ENCODE data around the gene DUSP14. TPM values are rescaled to one million over a fixed set of nuclear protein-coding genes. Genes with fewer than 3 reads are reported as not detected.

Gene DUSP14
- total and polyA plus RNA-seq, 2 experiments from 2014 or later = 36.7 to 38.7 TPM

GRCh38 chr17:37500378-37500777 is 10.7 kb downstream of the DUSP14 start (continued):
- TF ChIP-seq, protein P1, sequence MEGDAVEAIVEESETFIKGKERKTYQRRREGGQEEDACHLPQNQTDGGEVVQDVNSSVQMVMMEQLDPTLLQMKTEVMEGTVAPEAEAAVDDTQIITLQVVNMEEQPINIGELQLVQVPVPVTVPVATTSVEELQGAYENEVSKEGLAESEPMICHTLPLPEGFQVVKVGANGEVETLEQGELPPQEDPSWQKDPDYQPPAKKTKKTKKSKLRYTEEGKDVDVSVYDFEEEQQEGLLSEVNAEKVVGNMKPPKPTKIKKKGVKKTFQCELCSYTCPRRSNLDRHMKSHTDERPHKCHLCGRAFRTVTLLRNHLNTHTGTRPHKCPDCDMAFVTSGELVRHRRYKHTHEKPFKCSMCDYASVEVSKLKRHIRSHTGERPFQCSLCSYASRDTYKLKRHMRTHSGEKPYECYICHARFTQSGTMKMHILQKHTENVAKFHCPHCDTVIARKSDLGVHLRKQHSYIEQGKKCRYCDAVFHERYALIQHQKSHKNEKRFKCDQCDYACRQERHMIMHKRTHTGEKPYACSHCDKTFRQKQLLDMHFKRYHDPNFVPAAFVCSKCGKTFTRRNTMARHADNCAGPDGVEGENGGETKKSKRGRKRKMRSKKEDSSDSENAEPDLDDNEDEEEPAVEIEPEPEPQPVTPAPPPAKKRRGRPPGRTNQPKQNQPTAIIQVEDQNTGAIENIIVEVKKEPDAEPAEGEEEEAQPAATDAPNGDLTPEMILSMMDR (conservative IDR thresholded peaks at IDR 0.05; ENCODE audit: low read depth in 2 of 2) = no peak
- no peak for TF ChIP-seq EZH2phosphoT487 (IDR thresholded peaks at IDR 0.05; ENCODE audit: unreplicated experiment)
- TF ChIP-seq, protein P2, sequence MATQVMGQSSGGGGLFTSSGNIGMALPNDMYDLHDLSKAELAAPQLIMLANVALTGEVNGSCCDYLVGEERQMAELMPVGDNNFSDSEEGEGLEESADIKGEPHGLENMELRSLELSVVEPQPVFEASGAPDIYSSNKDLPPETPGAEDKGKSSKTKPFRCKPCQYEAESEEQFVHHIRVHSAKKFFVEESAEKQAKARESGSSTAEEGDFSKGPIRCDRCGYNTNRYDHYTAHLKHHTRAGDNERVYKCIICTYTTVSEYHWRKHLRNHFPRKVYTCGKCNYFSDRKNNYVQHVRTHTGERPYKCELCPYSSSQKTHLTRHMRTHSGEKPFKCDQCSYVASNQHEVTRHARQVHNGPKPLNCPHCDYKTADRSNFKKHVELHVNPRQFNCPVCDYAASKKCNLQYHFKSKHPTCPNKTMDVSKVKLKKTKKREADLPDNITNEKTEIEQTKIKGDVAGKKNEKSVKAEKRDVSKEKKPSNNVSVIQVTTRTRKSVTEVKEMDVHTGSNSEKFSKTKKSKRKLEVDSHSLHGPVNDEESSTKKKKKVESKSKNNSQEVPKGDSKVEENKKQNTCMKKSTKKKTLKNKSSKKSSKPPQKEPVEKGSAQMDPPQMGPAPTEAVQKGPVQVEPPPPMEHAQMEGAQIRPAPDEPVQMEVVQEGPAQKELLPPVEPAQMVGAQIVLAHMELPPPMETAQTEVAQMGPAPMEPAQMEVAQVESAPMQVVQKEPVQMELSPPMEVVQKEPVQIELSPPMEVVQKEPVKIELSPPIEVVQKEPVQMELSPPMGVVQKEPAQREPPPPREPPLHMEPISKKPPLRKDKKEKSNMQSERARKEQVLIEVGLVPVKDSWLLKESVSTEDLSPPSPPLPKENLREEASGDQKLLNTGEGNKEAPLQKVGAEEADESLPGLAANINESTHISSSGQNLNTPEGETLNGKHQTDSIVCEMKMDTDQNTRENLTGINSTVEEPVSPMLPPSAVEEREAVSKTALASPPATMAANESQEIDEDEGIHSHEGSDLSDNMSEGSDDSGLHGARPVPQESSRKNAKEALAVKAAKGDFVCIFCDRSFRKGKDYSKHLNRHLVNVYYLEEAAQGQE (IDR thresholded peaks at IDR 0.05; ENCODE audit: unreplicated experiment) = no peak
- no peak for TF ChIP-seq POLR2AphosphoS5 (IDR thresholded peaks at IDR 0.05; ENCODE audit: low read depth)

DNA sequence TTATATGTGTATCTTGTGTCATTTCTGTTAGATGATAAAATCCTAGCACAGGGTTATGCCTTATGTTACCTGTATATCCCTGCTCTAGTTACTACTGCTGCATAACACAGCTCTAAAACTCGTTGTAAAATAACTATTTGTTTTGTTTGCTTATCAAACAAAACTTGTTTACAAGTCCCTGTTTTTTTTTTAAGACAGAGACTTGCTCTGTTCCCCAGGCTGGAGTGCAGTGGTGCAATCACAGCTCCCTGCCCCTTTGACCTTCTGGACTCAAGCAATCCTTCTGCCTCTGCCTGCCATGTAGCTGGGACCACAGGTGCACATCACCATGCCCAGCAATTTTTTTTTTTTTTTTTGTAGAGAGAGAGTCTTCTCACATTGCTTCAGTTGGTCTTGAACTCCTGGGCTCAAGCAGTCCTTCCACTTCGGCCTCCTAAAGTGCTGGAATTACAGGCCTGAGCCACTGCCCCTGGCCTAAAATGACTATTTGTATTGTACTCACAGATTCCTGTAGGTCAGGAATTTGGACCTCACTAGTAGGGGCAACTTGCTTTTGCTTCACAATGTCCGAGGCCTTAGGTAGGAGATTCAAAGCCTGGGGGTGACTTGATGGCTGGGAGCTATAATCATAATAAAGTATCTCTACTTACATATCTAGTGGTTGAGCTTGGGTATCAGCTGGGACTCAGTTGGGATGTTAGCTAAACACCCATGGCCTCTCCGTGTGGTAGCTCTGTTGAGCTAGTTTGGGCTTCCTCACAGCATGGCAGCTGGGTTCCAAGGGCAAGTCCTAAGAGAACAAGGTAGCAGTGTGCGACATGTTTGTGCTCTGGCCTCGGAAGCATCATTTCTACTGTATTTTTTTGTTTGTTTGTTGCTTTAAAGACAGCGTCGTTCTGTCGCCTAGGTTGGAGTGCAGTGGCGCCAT is 12.6 kb downstream of the DUSP14 start:
- H4K20me1 ChIP-seq (replicated peaks; ENCODE audit: insufficient read depth) = no peaks in the 10 kb centered on the region; the same call in none of the 2 replicates
- ATAC-seq = no peak
- no peak for TF ChIP-seq EZH2phosphoT487 (IDR thresholded peaks at IDR 0.05; ENCODE audit: unreplicated experiment)
- no peak for TF ChIP-seq EZH2 (IDR thresholded peaks at IDR 0.05; ENCODE audit: low read depth, unreplicated experiment)
- TF ChIP-seq, protein P3, sequence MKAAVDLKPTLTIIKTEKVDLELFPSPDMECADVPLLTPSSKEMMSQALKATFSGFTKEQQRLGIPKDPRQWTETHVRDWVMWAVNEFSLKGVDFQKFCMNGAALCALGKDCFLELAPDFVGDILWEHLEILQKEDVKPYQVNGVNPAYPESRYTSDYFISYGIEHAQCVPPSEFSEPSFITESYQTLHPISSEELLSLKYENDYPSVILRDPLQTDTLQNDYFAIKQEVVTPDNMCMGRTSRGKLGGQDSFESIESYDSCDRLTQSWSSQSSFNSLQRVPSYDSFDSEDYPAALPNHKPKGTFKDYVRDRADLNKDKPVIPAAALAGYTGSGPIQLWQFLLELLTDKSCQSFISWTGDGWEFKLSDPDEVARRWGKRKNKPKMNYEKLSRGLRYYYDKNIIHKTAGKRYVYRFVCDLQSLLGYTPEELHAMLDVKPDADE (IDR thresholded peaks at IDR 0.05) = no peak
- no peak for TF ChIP-seq STAT1 (IDR thresholded peaks at IDR 0.05; ENCODE audit: unreplicated experiment)
- TF ChIP-seq JUNB (IDR thresholded peaks at IDR 0.05; ENCODE audit: unreplicated experiment) = no peak
- TF ChIP-seq ZNF331 (CRISPR knock-in tag; IDR thresholded peaks at IDR 0.05; ENCODE audit: low read depth) = no peak
- no peak for TF ChIP-seq CREB1 (CRISPR knock-in tag; IDR thresholded peaks at IDR 0.05; ENCODE audit: low read depth)
- TF ChIP-seq ZNF114 (CRISPR knock-in tag; IDR thresholded peaks at IDR 0.05) = no peak

More for the DNA sequence above, 12.6 kb downstream of the DUSP14 start:
- H3K27me3 Mint-ChIP-seq (ENCODE audit: insufficient read depth, low read depth, poor library complexity) = peaks cover 2% of the 10 kb centered on the region
- no peak overlapping the region for H3K4me2 ChIP-seq
- H3K27me3 ChIP-seq (ENCODE audit: insufficient read depth) = no peaks in the 10 kb centered on the region
- peaks cover 5% of the 10 kb centered on the region for H3K4me1 ChIP-seq (ENCODE audit: insufficient read depth)
- DNase-seq (ENCODE audit: low spot score) = no peak
- no peak overlapping the region for H2AFZ ChIP-seq
- peaks cover 19% of the 10 kb centered on the region for H3K4me1 Mint-ChIP-seq
- no peaks in the 10 kb centered on the region for H3K36me3 ChIP-seq (ENCODE audit: insufficient read depth)
- H3K9me3 Mint-ChIP-seq = no peaks in the 10 kb centered on the region
- peaks cover 8% of the 10 kb centered on the region; the same call in 1 of the 2 replicates for H3F3A ChIP-seq (replicated peaks; ENCODE audit: low read depth)
- no peaks in the 10 kb centered on the region for H3K9me2 ChIP-seq (ENCODE audit: insufficient read depth)
- no peak overlapping the region for H3K27ac ChIP-seq (ENCODE audit: low read depth)
- H3K36me3 Mint-ChIP-seq (ENCODE audit: low read depth) = peaks cover 2% of the 10 kb centered on the region; the same call in 1 of the 3 replicates
- H3K4me3 ChIP-seq = no peak overlapping the region
- peaks cover 56% of the 10 kb centered on the region for H3K79me2 ChIP-seq (replicated peaks; ENCODE audit: insufficient read depth)
- no peak overlapping the region; the same call in 2 of the 3 replicates for H3K4me3 Mint-ChIP-seq
- 0 out of 2 replicates have a peak overlapping the region, but pooled peaks have one; percentile 31 for H3K27ac Mint-ChIP-seq

Measured in GM23338 (cell line).